SH-SY5Y (cell line): ENCODE data around the gene TMEM143.

ENCODE experiments used
- GATA2 ChIP-seq: IDR thresholded peaks from 2 replicates; pipeline ENCODE4 v1.6.1; 2011; ENCODE audit warnings: mild to moderate bottlenecking, low read depth, low read length
- GATA3 ChIP-seq: IDR thresholded peaks from 2 replicates; pipeline ENCODE4 v1.6.1; 2011; ENCODE audit warnings: low read depth, mild to moderate bottlenecking, low read length, moderate library complexity

- no peak for TF ChIP-seq GATA2
- TF ChIP-seq GATA3, result no peak
Measured at GRCh38 chr19:48338802-48339503, 24.8 kb downstream of the TMEM143 start.
